GM12874 (cell line): ENCODE results near the gene PCDHA13.

ENCODE experiments used
- TF ChIP-seq, protein P1 (sequence below): IDR thresholded peaks from 2 replicates; pipeline ENCODE4 v1.5.1; 2011; ENCODE audit warnings: low read depth, mild to moderate bottlenecking, control low read depth, low read length, moderate library complexity; ENCODE audit not compliant: insufficient read depth

PCDHA13 gene

DNA sequence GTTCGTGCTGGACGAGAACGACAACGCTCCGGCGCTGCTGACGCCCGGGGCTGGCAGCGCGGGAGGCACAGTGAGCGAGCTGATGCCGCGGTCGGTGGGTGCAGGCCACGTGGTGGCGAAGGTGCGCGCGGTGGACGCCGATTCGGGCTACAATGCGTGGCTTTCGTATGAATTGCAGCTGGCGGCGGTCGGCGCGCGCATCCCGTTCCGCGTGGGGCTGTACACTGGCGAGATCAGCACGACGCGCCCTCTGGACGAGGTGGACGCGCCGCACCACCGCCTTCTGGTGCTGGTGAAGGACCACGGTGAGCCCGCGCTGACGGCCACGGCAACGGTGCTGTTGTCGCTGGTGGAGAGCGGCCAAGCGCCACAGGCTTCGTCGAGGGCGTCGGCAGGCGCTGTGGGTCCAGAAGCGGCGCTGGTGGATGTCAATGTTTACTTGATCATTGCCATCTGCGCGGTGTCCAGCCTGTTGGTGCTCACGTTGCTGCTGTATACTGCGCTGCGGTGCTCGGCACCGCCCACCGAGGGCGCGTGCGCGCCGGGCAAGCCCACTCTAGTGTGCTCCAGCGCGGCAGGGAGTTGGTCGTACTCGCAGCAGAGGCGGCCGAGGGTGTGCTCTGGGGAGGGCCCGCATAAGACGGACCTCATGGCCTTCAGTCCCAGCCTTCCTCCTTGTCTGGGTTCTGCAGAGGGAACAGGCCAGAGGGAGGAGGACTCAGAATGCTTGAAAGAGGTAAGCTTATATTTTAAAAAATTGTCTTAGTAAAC lies 2.2 kb downstream of the PCDHA13 start:
- TF ChIP-seq, protein P1, sequence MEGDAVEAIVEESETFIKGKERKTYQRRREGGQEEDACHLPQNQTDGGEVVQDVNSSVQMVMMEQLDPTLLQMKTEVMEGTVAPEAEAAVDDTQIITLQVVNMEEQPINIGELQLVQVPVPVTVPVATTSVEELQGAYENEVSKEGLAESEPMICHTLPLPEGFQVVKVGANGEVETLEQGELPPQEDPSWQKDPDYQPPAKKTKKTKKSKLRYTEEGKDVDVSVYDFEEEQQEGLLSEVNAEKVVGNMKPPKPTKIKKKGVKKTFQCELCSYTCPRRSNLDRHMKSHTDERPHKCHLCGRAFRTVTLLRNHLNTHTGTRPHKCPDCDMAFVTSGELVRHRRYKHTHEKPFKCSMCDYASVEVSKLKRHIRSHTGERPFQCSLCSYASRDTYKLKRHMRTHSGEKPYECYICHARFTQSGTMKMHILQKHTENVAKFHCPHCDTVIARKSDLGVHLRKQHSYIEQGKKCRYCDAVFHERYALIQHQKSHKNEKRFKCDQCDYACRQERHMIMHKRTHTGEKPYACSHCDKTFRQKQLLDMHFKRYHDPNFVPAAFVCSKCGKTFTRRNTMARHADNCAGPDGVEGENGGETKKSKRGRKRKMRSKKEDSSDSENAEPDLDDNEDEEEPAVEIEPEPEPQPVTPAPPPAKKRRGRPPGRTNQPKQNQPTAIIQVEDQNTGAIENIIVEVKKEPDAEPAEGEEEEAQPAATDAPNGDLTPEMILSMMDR: no peak

DNA sequence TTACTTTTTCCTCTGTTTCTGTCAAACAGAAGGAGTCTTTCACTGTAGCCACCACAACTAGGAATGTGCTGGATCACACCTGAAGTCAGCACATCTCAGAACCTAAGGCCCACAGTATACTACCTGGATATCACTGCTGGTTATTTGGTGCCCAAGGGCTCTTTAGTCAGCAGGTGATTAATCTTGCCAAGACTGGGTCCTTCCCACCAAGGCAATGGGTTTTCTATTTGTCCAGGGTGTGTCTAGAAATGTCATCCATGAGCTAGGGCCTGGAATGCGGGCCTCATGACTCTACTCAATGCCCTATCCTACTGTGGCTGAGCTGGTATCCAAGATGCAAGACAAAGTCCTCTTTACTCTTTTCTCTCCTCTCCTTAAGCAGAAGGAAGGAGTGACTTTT lies 34.4 kb downstream of the PCDHA13 start:
- TF ChIP-seq, protein P1: no peak

DNA sequence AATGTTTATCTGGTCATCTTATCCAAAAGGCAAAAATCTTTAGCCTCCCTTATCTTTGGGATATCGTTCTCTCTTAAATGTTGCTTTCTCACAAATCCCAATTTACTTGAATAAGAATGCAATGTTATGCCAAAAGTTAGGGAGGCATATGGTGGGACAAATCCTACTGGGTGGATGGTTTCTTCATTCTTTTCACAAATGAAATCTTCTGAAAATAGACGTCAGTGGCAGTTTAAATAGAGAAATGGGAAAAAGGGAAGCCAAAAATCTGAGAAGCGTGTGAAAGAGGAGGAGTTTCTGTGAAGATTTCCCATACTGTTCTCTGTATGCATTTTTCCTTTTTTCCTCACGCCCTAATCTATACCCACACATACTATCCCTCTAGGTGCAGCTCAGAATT lies 41.7 kb downstream of the PCDHA13 start:
- TF ChIP-seq, protein P1: no peak

DNA sequence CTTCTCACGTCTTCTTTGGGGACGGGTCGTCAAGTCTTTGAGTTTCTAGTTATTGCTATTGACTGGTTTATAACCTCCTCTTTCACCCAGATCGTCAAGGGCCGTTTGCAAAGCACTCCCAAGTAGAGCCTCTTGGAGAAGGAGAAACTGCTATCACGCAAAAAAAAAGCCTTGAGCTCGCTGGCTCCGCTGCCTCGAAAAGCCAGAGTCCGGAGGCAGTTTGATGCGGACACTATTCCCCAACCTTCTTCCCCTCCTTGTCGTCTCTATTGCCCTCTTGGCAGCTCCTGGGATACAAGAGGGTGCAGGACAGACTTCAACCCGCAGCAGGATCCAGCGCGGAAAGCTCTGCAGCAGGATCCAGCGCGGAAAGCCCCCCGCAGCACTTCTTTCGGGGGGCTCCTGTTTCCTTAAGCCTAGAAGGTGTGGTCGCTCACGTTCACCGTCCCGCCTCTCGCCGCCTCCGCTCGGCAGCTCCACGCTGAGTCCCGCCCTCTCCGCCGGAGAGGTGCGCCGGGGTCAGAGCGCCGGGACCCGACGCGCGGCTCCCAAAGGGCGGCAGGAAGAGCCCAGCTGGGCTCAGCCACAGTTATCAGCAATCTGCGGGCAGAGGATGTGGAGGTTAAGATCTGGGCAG lies 44.0 kb downstream of the PCDHA13 start, which contains the start of gene PCDHAC1:
Gene PCDHAC1, plus strand, starts transcription at position 494 of the 637 bp plus-strand sequence. CDS start 594 bp downstream, outside the sequence.
- TF ChIP-seq, protein P1: no peak

DNA sequence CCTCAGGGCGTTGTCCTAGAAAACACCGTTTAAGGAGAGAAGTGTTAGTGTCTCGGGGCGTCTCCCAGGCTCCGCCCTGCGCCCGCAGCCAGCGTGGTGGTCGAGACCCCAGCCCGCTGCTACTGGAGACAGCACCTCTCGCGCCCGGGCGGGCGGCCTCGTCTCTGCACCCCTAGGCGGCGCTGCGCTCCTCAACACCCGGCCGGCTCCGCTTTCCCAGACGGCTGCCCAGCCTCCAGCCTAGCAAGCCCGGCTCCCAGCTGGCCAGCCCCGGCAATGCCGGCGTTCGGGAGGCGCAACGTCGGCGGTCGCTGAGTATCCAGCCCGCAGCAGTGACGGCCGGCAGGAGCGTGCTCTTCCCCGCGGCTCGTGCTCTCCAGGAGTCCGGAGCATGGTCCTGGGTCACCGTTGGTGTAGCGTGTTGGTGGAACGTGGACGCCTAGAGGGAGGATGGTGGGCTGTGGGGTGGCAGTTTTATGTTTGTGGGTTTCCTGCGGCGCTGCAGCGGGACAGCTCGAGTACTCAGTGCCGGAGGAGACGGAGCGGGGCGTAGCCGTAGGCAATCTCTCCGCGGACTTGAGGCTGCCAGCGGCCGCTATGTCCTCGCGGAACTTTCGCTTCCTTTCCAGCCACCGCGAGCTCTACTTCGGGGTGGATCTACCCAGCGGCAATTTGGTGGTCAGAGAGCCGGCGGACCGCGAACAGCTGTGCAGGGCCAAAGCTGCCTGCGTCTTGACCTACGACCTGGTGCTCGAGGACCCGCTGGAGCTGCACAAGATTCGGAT lies 44.7 kb downstream of the PCDHA13 start:
- TF ChIP-seq, protein P1: 0 out of 2 replicates have a peak, but pooled peaks have one; percentile 3

DNA sequence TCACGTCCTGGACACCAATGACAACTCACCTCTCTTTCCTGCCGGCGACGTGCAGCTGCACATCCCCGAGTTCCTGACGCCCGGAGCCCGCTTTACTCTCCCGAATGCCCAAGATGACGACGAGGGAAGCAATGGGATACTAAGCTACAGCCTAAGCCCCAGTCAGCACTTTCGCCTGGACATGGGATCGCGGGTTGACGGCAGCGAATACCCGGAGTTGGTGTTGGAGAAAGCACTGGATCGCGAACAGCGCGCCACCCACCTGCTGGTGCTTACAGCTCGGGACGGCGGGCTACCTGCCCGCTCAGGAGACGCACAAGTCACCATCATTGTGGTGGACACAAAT lies 45.3 kb downstream of the PCDHA13 start:
- TF ChIP-seq, protein P1: no peak
